ENCODE data around the gene ZNF777.

The ZNF777 gene

DNA sequence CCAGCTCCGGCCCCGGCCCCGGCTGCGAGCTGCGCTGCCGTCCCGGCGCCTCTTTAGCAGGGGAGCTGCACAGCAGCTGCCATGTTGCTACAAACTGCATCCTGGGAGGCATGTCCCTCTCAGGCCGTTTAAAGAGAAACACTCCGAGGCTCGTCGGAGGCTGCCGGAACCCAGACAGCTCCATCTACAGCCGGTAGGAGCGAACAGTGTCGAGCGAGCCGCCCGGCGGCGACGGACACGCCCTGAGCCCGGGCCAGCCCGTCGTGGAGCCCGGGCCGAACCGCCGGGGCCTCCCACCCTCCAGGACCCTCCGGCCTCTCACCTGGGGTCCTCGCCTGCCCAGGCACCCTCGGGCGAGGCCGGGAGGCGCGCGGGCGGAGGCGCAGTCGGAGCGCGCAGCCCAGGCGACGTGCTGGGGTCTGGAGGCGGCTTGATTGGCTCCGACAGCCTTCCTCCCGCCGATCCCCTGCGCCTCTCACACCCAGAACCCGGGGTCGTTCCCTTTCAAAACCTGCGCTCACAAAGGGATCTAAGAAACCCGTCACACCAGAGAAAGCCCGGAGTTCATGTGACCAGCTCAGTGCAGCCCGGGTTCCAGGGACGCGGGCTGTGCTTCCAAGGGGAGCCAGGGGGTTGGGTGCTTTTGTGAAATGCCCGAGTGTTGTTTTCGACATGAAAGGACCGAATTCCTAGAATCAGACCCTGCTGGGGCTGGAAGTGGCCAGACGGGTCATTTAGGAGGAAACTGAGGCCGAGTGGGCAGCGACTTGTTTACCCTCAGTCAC lies at the start of gene ZNF777 (continued):
- no peak for TF ChIP-seq ZNF558 (tag by site-specific recombination; IDR thresholded peaks at IDR 0.05)
- TF ChIP-seq ZNF501 (tag by site-specific recombination; IDR thresholded peaks at IDR 0.05): no peak
- TF ChIP-seq ZNF202 (tag by site-specific recombination; IDR thresholded peaks at IDR 0.05; ENCODE audit: borderline replicate concordance): no peak
- TF ChIP-seq ZBTB17 (tag by site-specific recombination; IDR thresholded peaks at IDR 0.05): peak; percentile 60
- TF ChIP-seq, protein P1, sequence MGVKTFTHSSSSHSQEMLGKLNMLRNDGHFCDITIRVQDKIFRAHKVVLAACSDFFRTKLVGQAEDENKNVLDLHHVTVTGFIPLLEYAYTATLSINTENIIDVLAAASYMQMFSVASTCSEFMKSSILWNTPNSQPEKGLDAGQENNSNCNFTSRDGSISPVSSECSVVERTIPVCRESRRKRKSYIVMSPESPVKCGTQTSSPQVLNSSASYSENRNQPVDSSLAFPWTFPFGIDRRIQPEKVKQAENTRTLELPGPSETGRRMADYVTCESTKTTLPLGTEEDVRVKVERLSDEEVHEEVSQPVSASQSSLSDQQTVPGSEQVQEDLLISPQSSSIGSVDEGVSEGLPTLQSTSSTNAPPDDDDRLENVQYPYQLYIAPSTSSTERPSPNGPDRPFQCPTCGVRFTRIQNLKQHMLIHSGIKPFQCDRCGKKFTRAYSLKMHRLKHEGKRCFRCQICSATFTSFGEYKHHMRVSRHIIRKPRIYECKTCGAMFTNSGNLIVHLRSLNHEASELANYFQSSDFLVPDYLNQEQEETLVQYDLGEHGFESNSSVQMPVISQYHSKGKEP (tag by site-specific recombination; IDR thresholded peaks at IDR 0.05): no peak
- TF ChIP-seq, protein P2, sequence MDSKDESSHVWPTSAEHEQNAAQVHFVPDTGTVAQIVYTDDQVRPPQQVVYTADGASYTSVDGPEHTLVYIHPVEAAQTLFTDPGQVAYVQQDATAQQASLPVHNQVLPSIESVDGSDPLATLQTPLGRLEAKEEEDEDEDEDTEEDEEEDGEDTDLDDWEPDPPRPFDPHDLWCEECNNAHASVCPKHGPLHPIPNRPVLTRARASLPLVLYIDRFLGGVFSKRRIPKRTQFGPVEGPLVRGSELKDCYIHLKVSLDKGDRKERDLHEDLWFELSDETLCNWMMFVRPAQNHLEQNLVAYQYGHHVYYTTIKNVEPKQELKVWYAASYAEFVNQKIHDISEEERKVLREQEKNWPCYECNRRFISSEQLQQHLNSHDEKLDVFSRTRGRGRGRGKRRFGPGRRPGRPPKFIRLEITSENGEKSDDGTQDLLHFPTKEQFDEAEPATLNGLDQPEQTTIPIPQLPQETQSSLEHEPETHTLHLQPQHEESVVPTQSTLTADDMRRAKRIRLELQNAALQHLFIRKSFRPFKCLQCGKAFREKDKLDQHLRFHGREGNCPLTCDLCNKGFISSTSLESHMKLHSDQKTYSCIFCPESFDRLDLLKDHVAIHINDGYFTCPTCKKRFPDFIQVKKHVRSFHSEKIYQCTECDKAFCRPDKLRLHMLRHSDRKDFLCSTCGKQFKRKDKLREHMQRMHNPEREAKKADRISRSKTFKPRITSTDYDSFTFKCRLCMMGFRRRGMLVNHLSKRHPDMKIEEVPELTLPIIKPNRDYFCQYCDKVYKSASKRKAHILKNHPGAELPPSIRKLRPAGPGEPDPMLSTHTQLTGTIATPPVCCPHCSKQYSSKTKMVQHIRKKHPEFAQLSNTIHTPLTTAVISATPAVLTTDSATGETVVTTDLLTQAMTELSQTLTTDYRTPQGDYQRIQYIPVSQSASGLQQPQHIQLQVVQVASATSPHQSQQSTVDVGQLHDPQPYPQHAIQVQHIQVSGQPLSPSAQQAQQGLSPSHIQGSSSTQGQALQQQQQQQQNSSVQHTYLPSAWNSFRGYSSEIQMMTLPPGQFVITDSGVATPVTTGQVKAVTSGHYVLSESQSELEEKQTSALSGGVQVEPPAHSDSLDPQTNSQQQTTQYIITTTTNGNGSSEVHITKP (tag by site-specific recombination; IDR thresholded peaks at IDR 0.05): no peak
- TF ChIP-seq ZNF214 (tag by site-specific recombination; IDR thresholded peaks at IDR 0.05; ENCODE audit: borderline replicate concordance): no peak
- TF ChIP-seq ZNF677 (tag by site-specific recombination; IDR thresholded peaks at IDR 0.05): 0 out of 2 replicates have a peak, but pooled peaks have one; percentile 5
- peak; percentile 76 for TF ChIP-seq YY1 (tag by site-specific recombination; IDR thresholded peaks at IDR 0.05)
- TF ChIP-seq SP3 (tag by site-specific recombination; IDR thresholded peaks at IDR 0.05): no peak
- TF ChIP-seq ZFP41 (tag by site-specific recombination; IDR thresholded peaks at IDR 0.05; ENCODE audit: borderline replicate concordance): no peak
- peak; percentile 85 for TF ChIP-seq ZNF660 (tag by site-specific recombination; IDR thresholded peaks at IDR 0.05)
- 0 out of 2 replicates have a peak, but pooled peaks have one; percentile 11 for TF ChIP-seq KLF1 (tag by site-specific recombination; IDR thresholded peaks at IDR 0.05)
- TF ChIP-seq, protein P3, sequence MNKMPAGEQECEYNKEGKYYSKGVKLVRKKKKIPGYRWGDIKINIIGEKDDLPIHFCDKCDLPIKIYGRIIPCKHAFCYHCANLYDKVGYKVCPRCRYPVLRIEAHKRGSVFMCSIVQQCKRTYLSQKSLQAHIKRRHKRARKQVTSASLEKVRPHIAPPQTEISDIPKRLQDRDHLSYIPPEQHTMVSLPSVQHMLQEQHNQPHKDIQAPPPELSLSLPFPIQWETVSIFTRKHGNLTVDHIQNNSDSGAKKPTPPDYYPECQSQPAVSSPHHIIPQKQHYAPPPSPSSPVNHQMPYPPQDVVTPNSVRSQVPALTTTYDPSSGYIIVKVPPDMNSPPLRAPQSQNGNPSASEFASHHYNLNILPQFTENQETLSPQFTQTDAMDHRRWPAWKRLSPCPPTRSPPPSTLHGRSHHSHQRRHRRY (tag by site-specific recombination; IDR thresholded peaks at IDR 0.05): no peak
- TF ChIP-seq, protein P4, sequence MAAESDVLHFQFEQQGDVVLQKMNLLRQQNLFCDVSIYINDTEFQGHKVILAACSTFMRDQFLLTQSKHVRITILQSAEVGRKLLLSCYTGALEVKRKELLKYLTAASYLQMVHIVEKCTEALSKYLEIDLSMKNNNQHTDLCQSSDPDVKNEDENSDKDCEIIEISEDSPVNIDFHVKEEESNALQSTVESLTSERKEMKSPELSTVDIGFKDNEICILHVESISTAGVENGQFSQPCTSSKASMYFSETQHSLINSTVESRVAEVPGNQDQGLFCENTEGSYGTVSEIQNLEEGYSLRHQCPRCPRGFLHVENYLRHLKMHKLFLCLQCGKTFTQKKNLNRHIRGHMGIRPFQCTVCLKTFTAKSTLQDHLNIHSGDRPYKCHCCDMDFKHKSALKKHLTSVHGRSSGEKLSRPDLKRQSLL (tag by site-specific recombination; IDR thresholded peaks at IDR 0.05): no peak

DNA sequence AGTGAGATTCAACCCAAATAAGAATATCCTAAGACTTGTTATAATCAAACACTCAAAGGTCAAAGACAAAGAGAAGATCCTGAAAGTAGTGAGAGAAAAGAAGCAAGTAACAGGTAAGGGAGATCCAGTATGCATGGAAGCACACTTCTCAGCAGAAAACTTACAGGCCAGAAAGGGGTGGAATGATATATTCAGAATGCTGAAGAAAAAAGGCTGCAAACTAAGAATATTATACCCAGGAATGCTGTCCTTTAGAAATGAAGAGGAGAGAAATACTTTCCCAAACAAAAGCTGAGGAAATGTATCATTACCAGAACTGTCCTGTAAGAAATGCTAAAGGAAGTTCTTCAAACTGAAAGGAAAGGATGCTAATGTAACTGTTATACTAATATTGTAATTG lies 49.4 kb upstream of the ZNF777 start:
- ChIA-PET CTCF (no interaction called here), POLR2A (no interaction called here)
- Histone ChIP-seq H3K4me3 (ENCODE audit: low read depth, low read length) (no peak overlapping the region), H3K27ac (ENCODE audit: extremely low read depth, low read depth, low read length) (no peak overlapping the region), H3K9me3 (ENCODE audit: control insufficient read depth, insufficient read depth, low read depth, low read length) (no peaks in the 10 kb centered on the region), H3K4me1 (ENCODE audit: control insufficient read depth, insufficient read depth, low read length) (no peaks in the 10 kb centered on the region), H3K36me3 (ENCODE audit: control insufficient read depth in 2 of 2, insufficient read depth in 1 of 2, low read length in 2 of 2) (no peaks in the 10 kb centered on the region)
- TF ChIP-seq TRIM28 (IDR thresholded peaks at IDR 0.05; ENCODE audit: borderline replicate concordance, low read length) (peak; percentile 78; the same call in 1 of the 2 replicates), ZNF175 (tag by site-specific recombination; IDR thresholded peaks at IDR 0.05) (no peak), ZNF677 (tag by site-specific recombination; IDR thresholded peaks at IDR 0.05) (peak; percentile 74; the same call in 1 of the 2 replicates), SETDB1 (IDR thresholded peaks at IDR 0.05; ENCODE audit: insufficient read length, low read length) (peak; percentile 95), REPIN1 (tag by site-specific recombination; IDR thresholded peaks at IDR 0.05; ENCODE audit: low read depth) (no peak)
